Measurements from ENCODE around the gene NXN.
A peak's percentile ranks its signal among the peaks of the same experiment; 100 is the strongest.
"Not testable (repeated sequence)": the region's sequence is repeated elsewhere in the genome, so short reads cannot be mapped to it uniquely, and the experiment has no call there.

The NXN gene

DNA sequence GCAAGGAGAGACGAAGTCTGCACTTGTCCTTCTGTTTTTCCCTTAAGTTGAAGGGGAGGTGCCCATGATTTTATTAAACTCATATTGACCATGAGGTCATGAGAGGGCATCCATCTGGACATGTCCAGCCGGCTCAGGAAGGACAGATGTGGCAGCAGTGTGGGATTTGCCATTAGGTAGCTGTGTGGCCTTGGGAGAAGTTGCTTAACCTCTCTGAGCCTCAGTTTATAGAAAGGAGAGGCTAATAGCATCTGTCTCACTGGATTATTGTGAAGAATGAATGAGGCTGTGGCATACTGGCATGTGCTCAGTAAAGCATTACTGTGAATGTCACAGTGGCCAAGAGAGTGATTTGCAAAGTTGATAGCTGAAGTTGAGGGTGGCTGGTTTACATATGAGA is 18.5 kb upstream of the NXN start:
- Histone ChIP-seq H3K9me3 (ENCODE audit: control insufficient read depth in 1 of 2, low read length in 2 of 2) (no peaks in the 10 kb centered on the region), H3K27ac (ENCODE audit: low read depth, low read length) (no peak overlapping the region), H3K36me3 (ENCODE audit: control insufficient read depth in 1 of 2, insufficient read depth in 2 of 2, low read length in 2 of 2) (peaks cover 19 to 36% of the 10 kb centered on the region in 2 donors), H3K4me3 (ENCODE audit: low read depth in 1 of 2, low read length in 2 of 2) (peak overlapping the region; percentile 100), H3K27me3 (ENCODE audit: control insufficient read depth in 1 of 2, insufficient read depth in 2 of 2, low read length in 2 of 2) (no peaks in the 10 kb centered on the region), H3K9ac (ENCODE audit: low read depth in 1 of 2, low read length in 2 of 2) (peak overlapping the region; percentile 95 to 99), H3K4me1 (ENCODE audit: control insufficient read depth in 1 of 2, insufficient read depth in 2 of 2, low read length in 2 of 2) (peaks cover 21 to 41% of the 10 kb centered on the region in 2 donors)

DNA sequence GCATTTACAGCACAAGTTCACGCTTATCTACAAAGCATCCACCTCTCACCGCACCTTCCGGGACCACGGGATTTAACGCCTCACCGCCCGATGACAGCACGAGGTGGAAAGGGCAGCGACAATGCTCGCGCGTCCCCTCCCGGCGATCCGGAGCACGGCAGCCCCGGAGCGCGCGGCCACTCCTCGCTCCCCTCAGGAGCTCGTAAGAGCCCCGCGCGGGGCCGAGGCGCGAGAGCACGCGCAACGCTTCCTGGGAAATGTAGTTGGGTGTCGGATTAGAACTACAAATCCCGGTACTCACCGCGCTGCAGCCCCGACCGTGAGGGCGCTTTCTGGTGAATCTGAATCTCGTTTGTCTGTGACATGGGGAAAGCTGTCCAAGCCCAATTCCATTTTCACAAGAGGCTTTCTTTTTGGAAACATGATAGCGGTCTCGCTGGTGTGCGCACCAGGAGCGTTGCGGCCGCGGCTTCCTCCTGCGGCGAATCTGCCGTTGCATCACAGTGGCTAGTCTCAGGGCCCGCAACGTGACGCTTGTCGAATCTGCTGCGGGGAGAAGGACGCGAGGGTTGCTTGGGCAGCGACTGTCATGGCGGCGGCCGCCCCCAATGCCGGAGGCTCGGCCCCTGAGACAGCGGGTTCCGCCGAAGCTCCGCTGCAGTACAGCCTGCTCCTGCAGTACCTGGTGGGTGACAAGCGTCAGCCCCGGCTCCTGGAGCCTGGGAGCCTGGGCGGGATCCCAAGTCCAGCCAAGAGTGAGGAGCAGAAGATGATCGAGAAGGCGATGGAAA is 17.2 kb upstream of the NXN start, which contains the start of gene TIMM22:
Gene TIMM22, plus strand, starts transcription at position 576 of the 791 bp plus-strand sequence. Its CDS starts 14 bp downstream, at position 590.
- peak within 1 kb of the TSS; percentile 95 to 99 for H3K9ac ChIP-seq (ENCODE audit: low read depth in 1 of 2, low read length in 2 of 2)
- H3K27ac ChIP-seq (ENCODE audit: low read depth, low read length), result peak within 1 kb of the TSS; percentile 75
- H3K4me3 ChIP-seq (ENCODE audit: low read depth in 1 of 2, low read length in 2 of 2), result peak within 1 kb of the TSS; percentile 100
- no peaks in the 10 kb centered on the region for H3K9me3 ChIP-seq (ENCODE audit: control insufficient read depth in 1 of 2, low read length in 2 of 2)
- no peaks in the 10 kb centered on the region for H3K27me3 ChIP-seq (ENCODE audit: control insufficient read depth in 1 of 2, insufficient read depth in 2 of 2, low read length in 2 of 2)
- peaks cover 14 to 30% of the 10 kb centered on the region in 2 donors for H3K4me1 ChIP-seq (ENCODE audit: control insufficient read depth in 1 of 2, insufficient read depth in 2 of 2, low read length in 2 of 2)
- peaks cover 11 to 22% of the 10 kb centered on the region in 2 donors for H3K36me3 ChIP-seq (ENCODE audit: control insufficient read depth in 1 of 2, insufficient read depth in 2 of 2, low read length in 2 of 2)

DNA sequence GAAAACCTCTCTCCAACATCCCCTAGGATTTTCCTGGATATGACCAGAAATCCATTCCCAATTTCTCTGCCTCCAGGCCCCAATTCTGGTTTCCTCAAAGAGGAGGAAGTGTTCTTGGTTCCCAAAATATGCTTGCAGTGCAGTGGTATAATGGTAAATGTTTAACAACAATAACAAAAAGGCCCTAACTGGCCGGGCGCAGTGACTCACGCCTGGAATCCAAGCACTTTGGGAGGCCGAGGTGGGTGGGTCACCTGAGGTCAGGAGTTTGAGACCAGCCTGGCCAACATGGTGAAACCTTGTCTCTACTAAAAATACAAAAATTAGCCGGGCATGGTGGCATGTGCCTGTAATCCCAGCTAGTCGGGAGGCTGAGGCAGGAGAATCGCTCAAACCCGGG is 15.7 kb upstream of the NXN start:
- not testable (repeated sequence) for H3K9me3 ChIP-seq (ENCODE audit: control insufficient read depth in 1 of 2, low read length in 2 of 2); H3K27me3 ChIP-seq (ENCODE audit: control insufficient read depth in 1 of 2, insufficient read depth in 2 of 2, low read length in 2 of 2); H3K9ac ChIP-seq (ENCODE audit: low read depth in 1 of 2, low read length in 2 of 2); H3K27ac ChIP-seq (ENCODE audit: low read depth, low read length); H3K36me3 ChIP-seq (ENCODE audit: control insufficient read depth in 1 of 2, insufficient read depth in 2 of 2, low read length in 2 of 2); H3K4me3 ChIP-seq (ENCODE audit: low read depth in 1 of 2, low read length in 2 of 2)
- H3K4me1 ChIP-seq (ENCODE audit: control insufficient read depth in 1 of 2, insufficient read depth in 2 of 2, low read length in 2 of 2), result peaks cover 14 to 18% of the 10 kb centered on the region in 2 donors

DNA sequence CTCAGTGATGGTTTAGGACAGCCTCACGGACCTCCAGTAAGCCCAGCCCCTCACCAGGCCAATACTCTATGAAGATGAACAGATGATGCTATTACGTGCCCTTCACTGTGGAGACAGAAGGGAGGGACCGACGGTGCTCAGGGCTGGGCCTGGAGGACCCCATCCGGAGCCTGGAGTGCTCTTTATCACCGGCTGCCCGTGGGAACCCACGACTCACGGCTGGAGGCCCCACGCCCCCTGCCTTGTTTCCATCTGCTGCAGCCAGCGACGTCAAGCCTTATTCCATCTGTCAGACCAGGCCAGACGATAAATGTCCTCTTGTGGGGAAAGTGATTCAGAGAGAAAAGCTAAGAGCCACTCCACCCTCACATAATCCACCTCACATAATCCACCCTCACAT is 13.4 kb upstream of the NXN start:
- no peaks in the 10 kb centered on the region for H3K27me3 ChIP-seq (ENCODE audit: control insufficient read depth in 1 of 2, insufficient read depth in 2 of 2, low read length in 2 of 2)
- H3K4me3 ChIP-seq (ENCODE audit: low read depth in 1 of 2, low read length in 2 of 2), result no peak overlapping the region
- no peak overlapping the region for H3K9ac ChIP-seq (ENCODE audit: low read depth in 1 of 2, low read length in 2 of 2)
- no peaks in the 10 kb centered on the region for H3K9me3 ChIP-seq (ENCODE audit: control insufficient read depth in 1 of 2, low read length in 2 of 2)
- no peak overlapping the region for H3K27ac ChIP-seq (ENCODE audit: low read depth, low read length)
- no peaks in the 10 kb centered on the region for H3K36me3 ChIP-seq (ENCODE audit: control insufficient read depth in 1 of 2, insufficient read depth in 2 of 2, low read length in 2 of 2)
- H3K4me1 ChIP-seq (ENCODE audit: control insufficient read depth in 1 of 2, insufficient read depth in 2 of 2, low read length in 2 of 2), result peaks cover 3 to 9% of the 10 kb centered on the region in 2 donors

DNA sequence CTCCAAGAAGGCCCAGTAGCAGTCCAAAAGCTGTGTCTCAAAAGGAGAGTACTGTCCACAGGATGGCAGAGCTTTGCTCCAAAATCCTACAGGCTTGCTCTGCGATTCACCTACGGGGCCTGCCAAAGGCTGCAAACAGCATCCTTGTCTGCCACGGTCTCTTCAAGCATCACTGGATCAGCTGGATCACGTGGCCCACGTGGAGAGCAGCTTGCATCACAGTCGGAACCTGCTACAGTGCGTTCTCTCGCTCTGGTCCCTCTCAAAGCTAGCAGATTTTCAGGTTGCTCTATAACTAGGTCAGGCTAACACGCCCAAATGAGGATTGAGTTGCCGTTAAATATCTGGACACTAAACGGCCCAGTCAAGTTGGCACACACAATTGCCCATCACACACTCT is 9.0 kb upstream of the NXN start:
- H3K27ac ChIP-seq (ENCODE audit: low read depth, low read length), result no peak overlapping the region
- H3K27me3 ChIP-seq (ENCODE audit: control insufficient read depth in 1 of 2, insufficient read depth in 2 of 2, low read length in 2 of 2), result no peaks in the 10 kb centered on the region
- no peak overlapping the region for H3K9ac ChIP-seq (ENCODE audit: low read depth in 1 of 2, low read length in 2 of 2)
- no peaks in the 10 kb centered on the region for H3K9me3 ChIP-seq (ENCODE audit: control insufficient read depth in 1 of 2, low read length in 2 of 2)
- H3K36me3 ChIP-seq (ENCODE audit: control insufficient read depth in 1 of 2, insufficient read depth in 2 of 2, low read length in 2 of 2), result no peaks in the 10 kb centered on the region
- H3K4me1 ChIP-seq (ENCODE audit: control insufficient read depth in 1 of 2, insufficient read depth in 2 of 2, low read length in 2 of 2), result no peaks in the 10 kb centered on the region
- no peak overlapping the region for H3K4me3 ChIP-seq (ENCODE audit: low read depth in 1 of 2, low read length in 2 of 2)

DNA sequence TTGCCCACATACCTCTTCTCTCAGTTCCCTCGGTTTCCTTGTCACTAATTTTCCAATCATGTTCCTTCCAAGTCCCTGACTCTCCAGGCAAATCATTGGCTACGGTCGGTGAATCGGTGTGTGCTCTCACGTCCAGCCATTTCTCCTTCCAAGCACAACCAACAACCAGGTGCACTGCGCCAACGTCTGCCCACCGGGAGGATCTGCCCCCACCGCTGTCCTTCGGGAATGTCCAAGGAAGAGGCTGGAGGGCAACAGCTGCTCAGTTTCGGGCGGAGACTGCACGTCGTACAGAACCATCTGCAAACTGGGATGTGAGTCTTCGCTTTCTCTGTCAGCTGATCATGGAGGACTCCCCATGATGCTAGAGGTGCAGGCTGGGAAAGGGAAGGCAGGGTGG is 8.4 kb upstream of the NXN start:
- Histone ChIP-seq H3K36me3 (ENCODE audit: control insufficient read depth in 1 of 2, insufficient read depth in 2 of 2, low read length in 2 of 2) (no peaks in the 10 kb centered on the region), H3K4me1 (ENCODE audit: control insufficient read depth in 1 of 2, insufficient read depth in 2 of 2, low read length in 2 of 2) (no peaks in the 10 kb centered on the region), H3K9ac (ENCODE audit: low read depth in 1 of 2, low read length in 2 of 2) (no peak overlapping the region), H3K27me3 (ENCODE audit: control insufficient read depth in 1 of 2, insufficient read depth in 2 of 2, low read length in 2 of 2) (no peaks in the 10 kb centered on the region), H3K4me3 (ENCODE audit: low read depth in 1 of 2, low read length in 2 of 2) (no peak overlapping the region), H3K27ac (ENCODE audit: low read depth, low read length) (no peak overlapping the region), H3K9me3 (ENCODE audit: control insufficient read depth in 1 of 2, low read length in 2 of 2) (no peaks in the 10 kb centered on the region)

DNA sequence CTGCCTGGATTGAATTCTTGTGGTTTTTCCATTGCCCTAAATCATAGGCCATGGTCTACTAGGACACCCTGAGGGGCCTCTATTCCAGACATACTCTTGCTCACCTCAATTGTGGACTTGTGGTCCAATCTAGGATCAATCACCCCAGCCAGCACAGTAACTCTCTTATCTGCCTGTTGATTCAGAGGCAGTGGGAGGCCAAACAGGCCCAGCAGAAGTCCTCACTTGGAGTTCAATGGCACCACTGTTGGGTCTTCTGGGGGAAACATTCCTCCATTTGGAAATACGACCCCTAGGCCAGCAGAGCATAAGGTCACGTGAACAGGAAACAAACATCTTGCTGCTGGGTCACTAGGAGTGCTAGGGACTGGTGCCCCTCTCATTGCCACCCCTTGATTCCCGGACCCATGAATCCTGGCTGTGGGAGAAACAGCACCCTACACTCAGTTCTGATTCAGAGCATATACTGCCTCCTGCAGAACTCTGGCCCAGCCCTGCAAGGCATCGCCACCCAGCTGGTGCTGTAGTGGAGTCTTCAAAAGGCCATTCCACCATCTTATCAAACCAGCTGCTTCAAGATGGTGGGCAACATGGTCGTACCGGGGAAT is 6.8 kb upstream of the NXN start:
- Histone ChIP-seq H3K36me3 (ENCODE audit: control insufficient read depth in 1 of 2, insufficient read depth in 2 of 2, low read length in 2 of 2) (no peaks in the 10 kb centered on the region), H3K9me3 (ENCODE audit: control insufficient read depth in 1 of 2, low read length in 2 of 2) (no peaks in the 10 kb centered on the region)

DNA sequence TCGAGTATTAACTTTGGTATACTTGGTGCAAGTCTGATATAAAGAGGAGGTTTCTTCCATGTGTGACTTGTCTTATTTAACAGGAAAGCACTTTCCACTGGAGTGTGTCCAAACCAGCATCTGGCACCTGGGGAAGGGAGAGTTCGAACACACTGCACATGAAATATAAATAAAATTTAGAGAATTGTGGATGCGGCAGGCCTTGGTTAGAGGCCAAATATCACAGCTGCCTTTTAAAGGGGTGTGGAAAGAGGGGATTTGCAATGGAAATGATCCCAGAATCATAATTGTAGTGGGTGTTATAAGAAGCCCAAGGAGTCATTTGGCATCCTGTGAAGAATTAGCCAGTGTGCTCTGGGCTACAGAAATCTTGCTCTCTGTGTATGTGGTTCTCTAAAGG is 4.3 kb upstream of the NXN start:
- H3K27me3 ChIP-seq (ENCODE audit: control insufficient read depth in 1 of 2, insufficient read depth in 2 of 2, low read length in 2 of 2), result no peaks in the 10 kb centered on the region
- H3K36me3 ChIP-seq (ENCODE audit: control insufficient read depth in 1 of 2, insufficient read depth in 2 of 2, low read length in 2 of 2), result no peaks in the 10 kb centered on the region
- H3K4me1 ChIP-seq (ENCODE audit: control insufficient read depth in 1 of 2, insufficient read depth in 2 of 2, low read length in 2 of 2), result peaks cover 4 to 13% of the 10 kb centered on the region in 2 donors
- H3K27ac ChIP-seq (ENCODE audit: low read depth, low read length), result no peak overlapping the region
- H3K9me3 ChIP-seq (ENCODE audit: control insufficient read depth in 1 of 2, low read length in 2 of 2), result no peaks in the 10 kb centered on the region
- no peak overlapping the region for H3K4me3 ChIP-seq (ENCODE audit: low read depth in 1 of 2, low read length in 2 of 2)
- no peak overlapping the region for H3K9ac ChIP-seq (ENCODE audit: low read depth in 1 of 2, low read length in 2 of 2)

More for the DNA sequence above, 6.8 kb upstream of the NXN start:
- no peak overlapping the region for H3K9ac ChIP-seq (ENCODE audit: low read depth in 1 of 2, low read length in 2 of 2)
- H3K4me1 ChIP-seq (ENCODE audit: control insufficient read depth in 1 of 2, insufficient read depth in 2 of 2, low read length in 2 of 2), result peaks cover 0 to under 1% of the 10 kb centered on the region in 2 donors
- no peak overlapping the region for H3K27ac ChIP-seq (ENCODE audit: low read depth, low read length)
- no peak overlapping the region for H3K4me3 ChIP-seq (ENCODE audit: low read depth in 1 of 2, low read length in 2 of 2)
- no peaks in the 10 kb centered on the region for H3K27me3 ChIP-seq (ENCODE audit: control insufficient read depth in 1 of 2, insufficient read depth in 2 of 2, low read length in 2 of 2)

DNA sequence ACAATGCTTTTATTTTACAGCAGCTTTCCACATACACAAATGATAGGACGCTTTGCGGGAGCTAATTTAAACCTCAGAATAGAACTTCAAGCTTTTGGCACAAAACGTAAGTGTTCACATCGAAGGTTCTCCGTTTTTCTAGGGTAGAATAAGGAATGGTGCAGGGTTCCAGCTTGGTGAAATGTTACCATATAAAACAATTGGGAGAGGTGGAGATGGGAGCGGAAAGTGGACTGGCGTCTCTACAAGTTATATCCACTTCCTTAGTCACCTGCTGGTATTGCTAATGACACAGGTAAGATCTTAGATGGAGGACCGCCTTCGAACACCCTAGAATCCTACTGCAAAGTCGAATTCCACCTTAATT is 1.7 kb upstream of the NXN start:
- Histone ChIP-seq H3K9ac (ENCODE audit: low read depth in 1 of 2, low read length in 2 of 2) (no peak overlapping the region), H3K4me1 (ENCODE audit: control insufficient read depth in 1 of 2, insufficient read depth in 2 of 2, low read length in 2 of 2) (peaks cover 4 to 13% of the 10 kb centered on the region in 2 donors), H3K27ac (ENCODE audit: low read depth, low read length) (no peak overlapping the region), H3K27me3 (ENCODE audit: control insufficient read depth in 1 of 2, insufficient read depth in 2 of 2, low read length in 2 of 2) (peaks cover 7 to 15% of the 10 kb centered on the region in 2 donors), H3K4me3 (ENCODE audit: low read depth in 1 of 2, low read length in 2 of 2) (no peak overlapping the region), H3K9me3 (ENCODE audit: control insufficient read depth in 1 of 2, low read length in 2 of 2) (no peaks in the 10 kb centered on the region), H3K36me3 (ENCODE audit: control insufficient read depth in 1 of 2, insufficient read depth in 2 of 2, low read length in 2 of 2) (no peaks in the 10 kb centered on the region)

DNA sequence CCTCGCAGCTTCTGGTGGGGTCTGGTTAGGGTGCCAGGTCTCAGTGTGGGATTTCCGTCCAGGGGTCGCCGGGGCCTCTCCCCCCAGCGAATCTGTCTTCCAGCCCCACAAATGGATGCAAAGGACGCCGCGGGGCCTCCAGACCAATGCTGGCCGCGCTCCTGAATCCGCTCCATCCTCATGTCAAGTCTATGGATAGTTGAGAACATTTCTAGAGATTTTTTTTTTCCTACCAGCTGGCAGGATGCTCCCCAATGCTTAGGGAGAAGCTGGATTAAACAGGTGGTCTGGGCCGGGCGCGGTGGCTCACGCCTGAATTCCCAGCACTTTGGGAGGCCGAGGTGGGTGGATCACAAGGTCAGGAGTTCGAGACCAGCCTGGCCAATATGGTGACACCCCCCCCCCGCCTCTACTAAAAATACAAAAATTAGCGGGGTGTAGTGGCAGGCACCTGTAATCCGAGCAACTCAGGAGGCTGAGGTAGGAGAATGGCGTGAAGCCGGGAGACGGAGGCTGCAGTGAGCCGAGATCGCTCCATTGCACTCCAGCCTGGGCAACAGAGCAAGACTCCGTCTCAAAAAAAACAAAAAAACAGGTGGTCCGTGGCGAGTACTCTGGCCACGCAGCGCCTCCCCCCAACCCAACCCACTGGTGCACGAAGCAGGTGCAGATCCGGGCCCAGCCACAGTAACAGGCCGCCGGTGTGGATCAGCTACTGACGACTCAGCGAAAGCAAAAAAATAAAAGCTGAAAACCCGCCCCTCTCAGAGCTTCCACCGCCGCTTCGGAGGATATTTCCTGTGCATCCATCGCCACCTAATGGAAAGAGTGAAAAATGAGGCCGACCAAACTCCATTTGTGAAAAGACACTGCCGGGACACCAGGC is 1.1 kb upstream of the NXN start:
- H3K9me3 ChIP-seq (ENCODE audit: control insufficient read depth in 1 of 2, low read length in 2 of 2), result no peaks in the 10 kb centered on the region
- H3K4me3 ChIP-seq (ENCODE audit: low read depth in 1 of 2, low read length in 2 of 2), result peak overlapping the region; percentile 55 to 62
- peaks cover 7 to 19% of the 10 kb centered on the region in 2 donors for H3K27me3 ChIP-seq (ENCODE audit: control insufficient read depth in 1 of 2, insufficient read depth in 2 of 2, low read length in 2 of 2)
- no peak overlapping the region for H3K27ac ChIP-seq (ENCODE audit: low read depth, low read length)
- H3K4me1 ChIP-seq (ENCODE audit: control insufficient read depth in 1 of 2, insufficient read depth in 2 of 2, low read length in 2 of 2), result peaks cover 4 to 13% of the 10 kb centered on the region in 2 donors
- H3K36me3 ChIP-seq (ENCODE audit: control insufficient read depth in 1 of 2, insufficient read depth in 2 of 2, low read length in 2 of 2), result no peaks in the 10 kb centered on the region
- peak overlapping the region in 1 of 2 donors; percentile 38 for H3K9ac ChIP-seq (ENCODE audit: low read depth in 1 of 2, low read length in 2 of 2)
